HG02884 (cell line): Measurements from ENCODE around the gene NECTIN1.

Source experiments
- ATAC-seq: cut with Tn5 transposase; IDR thresholded peaks from one replicate; pipeline ENCODE4 v1.9.1; 2021; ENCODE audit warnings: mild to moderate bottlenecking, moderate library complexity; ENCODE audit not compliant: unreplicated experiment

The NECTIN1 gene

GRCh38 chr11:119755356-119756071, 26.5 kb upstream of the NECTIN1 start:
- no peak for ATAC-seq

GRCh38 chr11:119754656-119755355, 25.8 kb upstream of the NECTIN1 start:
- no peak for ATAC-seq

GRCh38 chr11:119754199-119754598, 25.2 kb upstream of the NECTIN1 start:
- no peak for ATAC-seq

GRCh38 chr11:119752946-119753345, 23.9 kb upstream of the NECTIN1 start:
- ATAC-seq: no peak

- no peak for ATAC-seq
Observed at GRCh38 chr11:119752345-119752871, 23.4 kb upstream of the NECTIN1 start.

GRCh38 chr11:119750056-119750455, 21.1 kb upstream of the NECTIN1 start:
- ATAC-seq: no peak

GRCh38 chr11:119749006-119749565, 20.1 kb upstream of the NECTIN1 start:
- ATAC-seq: no peak

GRCh38 chr11:119747868-119748660, 19.1 kb upstream of the NECTIN1 start:
- ATAC-seq: no peak

- ATAC-seq: no peak
Observed at GRCh38 chr11:119745776-119746535, 17.0 kb upstream of the NECTIN1 start.

- ATAC-seq: no peak
Observed at GRCh38 chr11:119745112-119745511, 16.1 kb upstream of the NECTIN1 start.

- no peak for ATAC-seq
Observed at GRCh38 chr11:119744577-119744976, 15.6 kb upstream of the NECTIN1 start.

GRCh38 chr11:119743006-119743405, 14.0 kb upstream of the NECTIN1 start:
- no peak for ATAC-seq

GRCh38 chr11:119742263-119742861, 13.4 kb upstream of the NECTIN1 start:
- no peak for ATAC-seq

GRCh38 chr11:119741369-119742262, 12.6 kb upstream of the NECTIN1 start:
- ATAC-seq: no peak

- no peak for ATAC-seq
Observed at GRCh38 chr11:119739975-119740374, 11.0 kb upstream of the NECTIN1 start.

- ATAC-seq: no peak
Observed at GRCh38 chr11:119739021-119739703, 10.2 kb upstream of the NECTIN1 start.

GRCh38 chr11:119738059-119738439, 9.0 kb upstream of the NECTIN1 start:
- no peak for ATAC-seq

GRCh38 chr11:119737366-119738058, 8.5 kb upstream of the NECTIN1 start:
- no peak for ATAC-seq
